ENCODE data around the gene PTH1R. TPM values are rescaled to one million over a fixed set of nuclear protein-coding genes. Genes with fewer than 3 reads are reported as not detected.

The PTH1R gene
- polyA plus RNA-seq, 1 donor (not counting 4 experiments of a cell fraction or from before 2014, with no cell fraction given): not detected

- Histone ChIP-seq H3K9ac (ENCODE audit: control insufficient read depth, extremely low read depth, insufficient read depth, low read length) (no peak within 1 kb of the TSS), H4K20me1 (ENCODE audit: control insufficient read depth, extremely low read depth, insufficient read depth, low read length) (peaks cover 4% of the 10 kb centered on the region), H3K4me1 (ENCODE audit: control insufficient read depth, extremely low read depth, insufficient read depth, low read length) (no peaks in the 10 kb centered on the region), H3K36me3 (ENCODE audit: control insufficient read depth in 2 of 2, extremely low read depth in 1 of 2, insufficient read depth in 2 of 2, low read length in 2 of 2) (no peaks in the 10 kb centered on the region), H3K9me1 (ENCODE audit: control insufficient read depth, extremely low read depth, insufficient read depth, low read length) (no peaks in the 10 kb centered on the region), H3K27me3 (ENCODE audit: control insufficient read depth, extremely low read depth, insufficient read depth, low read length) (peaks cover 16% of the 10 kb centered on the region), H3K9me3 (ENCODE audit: control insufficient read depth, low read depth, low read length) (no peaks in the 10 kb centered on the region), H3K27ac (ENCODE audit: control insufficient read depth, insufficient read depth, low read length) (no peak within 1 kb of the TSS), H3K4me3 (ENCODE audit: control insufficient read depth in 2 of 3, extremely low read depth in 1 of 3, insufficient read depth in 2 of 3, low read depth in 1 of 3, low read length in 3 of 3) (no peak within 1 kb of the TSS), H2AFZ (ENCODE audit: control insufficient read depth, low read length) (no peak within 1 kb of the TSS), H3K79me2 (ENCODE audit: control insufficient read depth, insufficient read depth, low read length) (no peaks in the 10 kb centered on the region), H3K4me2 (ENCODE audit: control insufficient read depth, extremely low read depth, insufficient read depth, low read depth, low read length) (no peak within 1 kb of the TSS)
- dilution Hi-C loops (cut with MboI; ENCODE audit: extremely low pct_ligation_motif_present, low sequenced_read_pairs): no loop called here
- FAIRE-seq (no peak), DNase-seq (ENCODE audit: low read depth, low spot score) (no peak)
- TF ChIP-seq EZH2 (IDR thresholded peaks at IDR 0.05; ENCODE audit: low read length): no peak
- no peak for TF ChIP-seq CTCF (optimal IDR thresholded peaks at IDR 0.05 in 1 of 3, IDR thresholded peaks at IDR 0.05 in 1 of 3, conservative IDR thresholded peaks at IDR 0.05 in 1 of 3; ENCODE audit: extremely low read depth in 1 of 3, insufficient read depth in 2 of 3, low read length in 3 of 3)
These were observed 14.2 kb upstream of the PTH1R start, which contains the start of gene MYL3 for GRCh38 chr3:46863261-46863782. Gene MYL3 (minus strand): TSS chr3:46863444. CDS start chr3:46863390, 54 bp downstream.

GRCh38 chr3:46864061-46864881, 13.2 kb upstream of the PTH1R start:
- Histone ChIP-seq H3K36me3 (ENCODE audit: control insufficient read depth in 2 of 2, extremely low read depth in 1 of 2, insufficient read depth in 2 of 2, low read length in 2 of 2) (no peaks in the 10 kb centered on the region), H3K79me2 (ENCODE audit: control insufficient read depth, insufficient read depth, low read length) (no peaks in the 10 kb centered on the region), H3K9ac (ENCODE audit: control insufficient read depth, extremely low read depth, insufficient read depth, low read length) (no peak overlapping the region), H2AFZ (ENCODE audit: control insufficient read depth, low read length) (no peak overlapping the region), H3K4me2 (ENCODE audit: control insufficient read depth, extremely low read depth, insufficient read depth, low read depth, low read length) (no peak overlapping the region), H3K27me3 (ENCODE audit: control insufficient read depth, extremely low read depth, insufficient read depth, low read length) (peaks cover 10% of the 10 kb centered on the region), H3K4me1 (ENCODE audit: control insufficient read depth, extremely low read depth, insufficient read depth, low read length) (no peaks in the 10 kb centered on the region), H3K4me3 (ENCODE audit: control insufficient read depth in 2 of 3, extremely low read depth in 1 of 3, insufficient read depth in 2 of 3, low read depth in 1 of 3, low read length in 3 of 3) (no peak overlapping the region), H3K9me1 (ENCODE audit: control insufficient read depth, extremely low read depth, insufficient read depth, low read length) (no peaks in the 10 kb centered on the region), H3K9me3 (ENCODE audit: control insufficient read depth, low read depth, low read length) (no peaks in the 10 kb centered on the region), H3K27ac (ENCODE audit: control insufficient read depth, insufficient read depth, low read length) (no peak overlapping the region), H4K20me1 (ENCODE audit: control insufficient read depth, extremely low read depth, insufficient read depth, low read length) (peaks cover 4% of the 10 kb centered on the region)
- DNase-seq (ENCODE audit: low read depth, low spot score): no peak
- dilution Hi-C loops (cut with MboI; ENCODE audit: extremely low pct_ligation_motif_present, low sequenced_read_pairs): no loop called here
- FAIRE-seq: no peak
- TF ChIP-seq CTCF (optimal IDR thresholded peaks at IDR 0.05 in 1 of 3, IDR thresholded peaks at IDR 0.05 in 1 of 3, conservative IDR thresholded peaks at IDR 0.05 in 1 of 3; ENCODE audit: extremely low read depth in 1 of 3, insufficient read depth in 2 of 3, low read length in 3 of 3) (no peak), EZH2 (IDR thresholded peaks at IDR 0.05; ENCODE audit: low read length) (no peak)
